GM20000 (cell line): ENCODE results near the gene HSPB2.
"Not testable (repeated sequence)": the region's sequence is repeated elsewhere in the genome, so short reads cannot be mapped to it uniquely, and the experiment has no call there.

Experiments used
- DNase-seq: peaks from one replicate; pipeline ENCODE4 v3.0.0; 2012; ENCODE audit warnings: low spot score
- TF ChIP-seq, protein P1 (sequence below): IDR thresholded peaks from 2 replicates; pipeline ENCODE4 v1.5.1; 2012; ENCODE audit warnings: mild to moderate bottlenecking, control low read depth; ENCODE audit errors: extremely low read depth, missing control alignments

Gene HSPB2

DNA sequence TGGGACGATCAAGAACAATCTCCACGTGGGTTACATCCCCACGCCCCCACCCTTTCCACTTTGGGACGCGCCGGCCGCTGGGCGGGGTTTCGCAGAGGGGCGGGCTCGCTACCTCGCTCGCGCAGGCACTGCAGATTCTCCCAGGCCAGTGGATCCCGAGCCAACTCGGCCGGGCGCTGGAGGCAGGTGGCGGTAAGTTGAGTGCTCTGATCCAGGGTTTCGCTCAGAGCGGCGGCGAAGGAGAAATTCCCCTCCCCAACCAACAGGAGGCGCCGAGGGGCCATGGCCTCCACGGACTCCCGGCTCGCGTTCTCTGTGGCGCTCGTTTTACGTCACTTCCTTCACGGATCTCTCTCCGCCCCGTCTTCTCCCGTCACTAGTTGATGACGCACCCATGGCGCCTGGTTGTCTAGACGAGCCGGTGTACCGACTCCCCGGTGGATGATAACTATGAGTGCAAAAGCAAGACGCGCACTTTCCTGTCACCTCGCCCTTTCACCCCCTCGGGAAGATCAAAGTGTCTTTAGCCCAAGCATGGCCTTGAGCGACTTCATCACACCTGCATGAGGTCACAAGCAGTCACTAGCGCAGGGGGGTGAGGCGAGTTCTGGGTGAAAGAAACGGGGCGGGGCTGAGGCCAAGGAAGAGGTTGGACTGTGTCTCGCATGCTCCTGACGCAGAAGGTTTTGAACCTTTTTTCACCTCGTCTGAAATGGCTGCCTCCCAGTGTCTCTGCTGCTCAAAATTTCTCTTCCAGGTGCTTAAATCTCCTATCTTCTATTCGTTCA is 33.5 kb upstream of the HSPB2 start, which contains the start of the genes CFAP68 and FDXACB1:
TSS of gene CFAP68 (plus strand) at position 693 of the 788 bp plus-strand sequence. CDS start at position 713, 20 bp downstream.
TSS of gene FDXACB1 (minus strand) at position 317 of the 788 bp plus-strand sequence. CDS start at position 284, 33 bp downstream.
- TF ChIP-seq, protein P1, sequence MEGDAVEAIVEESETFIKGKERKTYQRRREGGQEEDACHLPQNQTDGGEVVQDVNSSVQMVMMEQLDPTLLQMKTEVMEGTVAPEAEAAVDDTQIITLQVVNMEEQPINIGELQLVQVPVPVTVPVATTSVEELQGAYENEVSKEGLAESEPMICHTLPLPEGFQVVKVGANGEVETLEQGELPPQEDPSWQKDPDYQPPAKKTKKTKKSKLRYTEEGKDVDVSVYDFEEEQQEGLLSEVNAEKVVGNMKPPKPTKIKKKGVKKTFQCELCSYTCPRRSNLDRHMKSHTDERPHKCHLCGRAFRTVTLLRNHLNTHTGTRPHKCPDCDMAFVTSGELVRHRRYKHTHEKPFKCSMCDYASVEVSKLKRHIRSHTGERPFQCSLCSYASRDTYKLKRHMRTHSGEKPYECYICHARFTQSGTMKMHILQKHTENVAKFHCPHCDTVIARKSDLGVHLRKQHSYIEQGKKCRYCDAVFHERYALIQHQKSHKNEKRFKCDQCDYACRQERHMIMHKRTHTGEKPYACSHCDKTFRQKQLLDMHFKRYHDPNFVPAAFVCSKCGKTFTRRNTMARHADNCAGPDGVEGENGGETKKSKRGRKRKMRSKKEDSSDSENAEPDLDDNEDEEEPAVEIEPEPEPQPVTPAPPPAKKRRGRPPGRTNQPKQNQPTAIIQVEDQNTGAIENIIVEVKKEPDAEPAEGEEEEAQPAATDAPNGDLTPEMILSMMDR, result peak; percentile 70
- DNase-seq, result peak; percentile 92

- DNase-seq, result no peak
- TF ChIP-seq, protein P1, result no peak
Measured at GRCh38 chr11:111879637-111879960, 32.9 kb upstream of the HSPB2 start.

DNA sequence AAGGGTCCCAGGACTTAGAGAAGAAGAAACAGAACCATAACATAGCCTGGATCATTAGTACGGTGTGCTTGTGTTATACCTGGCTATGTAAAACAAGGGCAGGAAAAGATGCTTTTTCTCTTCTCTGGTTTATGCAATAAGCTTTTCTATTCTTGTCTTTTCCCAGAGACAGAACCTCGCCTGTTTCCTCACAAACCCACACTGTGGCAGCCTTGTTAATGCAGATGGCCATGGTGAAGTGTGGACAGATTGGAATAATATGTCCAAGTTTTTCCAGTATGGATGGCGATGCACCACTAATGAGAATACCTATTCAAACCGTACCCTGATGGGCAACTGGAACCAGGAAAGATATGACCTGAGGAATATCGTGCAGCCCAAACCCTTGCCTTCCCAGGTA is 30.3 kb upstream of the HSPB2 start:
- DNase-seq, result no peak
- TF ChIP-seq, protein P1, result no peak

GRCh38 chr11:111885053-111885452 is 27.5 kb upstream of the HSPB2 start:
- not testable (repeated sequence) for DNase-seq

GRCh38 chr11:111886032-111886431 is 26.5 kb upstream of the HSPB2 start:
- no peak for DNase-seq
- TF ChIP-seq, protein P1, result no peak

DNA sequence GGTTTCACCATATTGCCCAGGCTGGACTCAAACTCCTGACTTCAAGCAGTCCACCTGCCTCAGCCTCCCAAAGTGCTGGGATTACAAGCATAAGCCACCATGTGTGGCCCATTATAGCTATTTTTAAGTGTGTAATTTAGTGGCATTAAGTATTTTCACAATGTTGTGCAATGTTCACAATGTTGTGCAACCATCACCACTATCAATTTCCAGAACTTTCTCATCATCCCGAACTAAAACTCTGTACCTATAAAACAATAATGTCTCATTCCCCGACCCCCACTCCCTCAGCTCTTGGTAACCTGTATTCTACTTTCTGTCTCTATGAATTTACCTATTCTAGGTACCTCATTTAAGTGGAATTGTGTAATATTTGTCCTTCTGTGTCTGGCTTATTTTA is 25.7 kb upstream of the HSPB2 start:
- no peak for DNase-seq
- TF ChIP-seq, protein P1, result no peak

DNA sequence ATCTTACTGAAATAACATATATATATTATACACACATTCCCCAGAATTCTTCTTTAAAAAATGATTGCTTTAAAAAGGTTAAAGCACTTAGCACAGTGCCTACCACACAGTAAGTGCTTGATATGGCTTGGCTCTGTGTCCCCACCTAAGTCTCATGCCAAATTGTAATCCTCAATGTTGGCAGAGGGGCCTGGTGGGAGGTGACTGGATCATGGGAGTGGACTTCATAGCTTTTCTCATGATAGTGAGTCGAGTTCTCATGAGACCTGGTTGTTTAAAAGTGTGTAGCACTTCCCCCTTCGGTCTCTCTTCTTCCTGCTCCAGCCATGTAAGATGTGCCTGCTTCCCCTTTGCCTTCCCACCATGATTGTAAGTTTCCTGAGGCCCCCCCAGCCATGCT is 7.1 kb upstream of the HSPB2 start:
- TF ChIP-seq, protein P1, result no peak
- DNase-seq, result no peak

DNA sequence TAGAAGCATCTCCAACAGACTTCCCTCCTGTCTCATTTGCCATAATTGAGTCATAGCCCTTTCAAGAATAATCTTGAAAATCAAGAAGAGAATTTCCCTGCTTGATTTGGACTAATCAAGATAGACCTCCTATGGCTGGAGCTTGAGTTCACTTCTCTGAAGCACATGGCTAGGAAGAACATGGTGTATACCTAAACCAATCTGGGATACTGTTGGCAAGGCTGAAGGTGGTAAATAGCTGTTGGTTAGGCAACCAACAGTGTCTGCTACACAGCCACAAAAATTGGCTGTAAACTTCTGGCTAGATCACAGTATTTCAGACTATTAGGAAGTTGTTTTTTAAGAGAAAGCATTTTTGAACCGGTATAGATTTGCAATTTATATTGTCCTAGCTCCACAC is 5.9 kb upstream of the HSPB2 start:
- TF ChIP-seq, protein P1, result no peak

More for the DNA sequence above, 5.9 kb upstream of the HSPB2 start:
- DNase-seq, result no peak
